HepG2 (cell line): ENCODE results near the gene KLHL18. TPM values are rescaled to one million over a fixed set of nuclear protein-coding genes. Genes with fewer than 3 reads are reported as not detected.

Experiments
- ATAC-seq: fragments of 200-7000 bp; cut with Tn5 transposase; 3 replicates; pipeline ENCODE4 v1.9.1; 2020; ENCODE audit warnings: mild to moderate bottlenecking, moderate library complexity
- BruUV-seq: library from RNA; stranded (reverse); fragments of 400-500 nt; replicated peaks from 2 replicates; lab custom pipeline; 2021; lab: Mats Ljungman, UMichigan
- CTCF ChIA-PET: fragments of 300-600 bp; formaldehyde crosslinking; extraction: SDS; loops from one replicate; lab custom pipeline; 2021; ENCODE audit warnings: low total read pairs, inconsistent platforms, low intra/inter-chr PET ratio; lab: Yijun Ruan, JAX
- POLR2A ChIA-PET: fragments of 350-600 bp; sonication (Branson Sonifier 250); formaldehyde crosslinking; loops from one replicate; lab custom pipeline; 2020; ENCODE audit warnings: antibody characterized with exemption, inconsistent platforms; lab: Yijun Ruan, JAX
- DNase-seq: peaks from one replicate; pipeline ENCODE4 v3.0.0-alpha.2; 2015; ENCODE audit warnings: low spot score
- FAIRE-seq: peaks from 3 replicates; lab custom pipeline; 2011; peaks lifted over from hg19 to GRCh38; lab: Jason Lieb, UNC
- H2AFZ ChIP-seq: one replicate; pipeline ENCODE4 v1.6.1; 2011; ENCODE audit warnings: low read length, inconsistent platforms
- H3K27ac ChIP-seq: fragments of 300-600 bp; 3 replicates; pipeline ENCODE4 v1.8.0; 2011; ENCODE audit warnings: mixed run types, mild to moderate bottlenecking, mixed read lengths, low read length, inconsistent platforms; ENCODE audit not compliant: insufficient read depth; ENCODE audit errors: extremely low read length
- H3K27me3 ChIP-seq, 2 experiments: fragments of 200-600 bp in 1 of 2; 2 replicates in 1 of 2; 3 replicates in 1 of 2; pipeline versions ENCODE4 v1.6.0 to v1.8.0; 2011; ENCODE audit warnings: low read length in 2 of 2, mild to moderate bottlenecking in 2 of 2, moderate library complexity in 2 of 2, inconsistent platforms in 1 of 2; ENCODE audit not compliant: insufficient read depth in 2 of 2, control insufficient read depth in 1 of 2
- H3K36me3 ChIP-seq, 2 experiments: fragments of 200-600 bp in 1 of 2; replicated peaks in 1 of 2; 2 replicates in 1 of 2; 3 replicates in 1 of 2; pipeline versions ENCODE4 v1.5.1 to v1.8.0; 2011; ENCODE audit warnings: low read length in 2 of 2, inconsistent platforms in 1 of 2; ENCODE audit not compliant: insufficient read depth in 2 of 2, control insufficient read depth in 1 of 2
- H3K4me1 ChIP-seq: 2 replicates; pipeline ENCODE4 v1.5.1; 2012; ENCODE audit warnings: low read length, inconsistent platforms; ENCODE audit not compliant: insufficient read depth
- H3K4me2 ChIP-seq: 2 replicates; pipeline ENCODE4 v1.6.0; 2011; ENCODE audit warnings: low read depth, low read length, inconsistent platforms
- H3K4me3 ChIP-seq, 3 experiments: fragments of 200-600 bp in 1 of 3; sonication (generic), shearing (Covaris generic) in 1 of 3; replicated peaks in 1 of 3; 2 replicates each; pipeline ENCODE4 v1.5.1; 2011 to 2016; ENCODE audit warnings: low read length in 3 of 3, inconsistent platforms in 2 of 3, low read depth in 2 of 3, mild to moderate bottlenecking in 2 of 3, control low read depth in 1 of 3, mixed read lengths in 1 of 3; ENCODE audit not compliant: insufficient read depth in 1 of 3
- H3K79me2 ChIP-seq: one replicate; pipeline ENCODE4 v1.6.1; 2011; ENCODE audit warnings: low read length, inconsistent platforms; ENCODE audit not compliant: insufficient read depth
- H3K9ac ChIP-seq: 2 replicates; pipeline ENCODE4 v1.6.0; 2011; ENCODE audit warnings: mild to moderate bottlenecking, low read depth, low read length, inconsistent platforms; ENCODE audit not compliant: insufficient read depth
- H3K9me3 ChIP-seq: 2 replicates; pipeline ENCODE4 v1.5.1; 2012; ENCODE audit warnings: mild to moderate bottlenecking, low read length
- H4K20me1 ChIP-seq: 2 replicates; pipeline ENCODE4 v1.6.0; 2011; ENCODE audit warnings: inconsistent platforms, mild to moderate bottlenecking, low read length, moderate library complexity; ENCODE audit not compliant: insufficient read depth
- NR2F2 ChIP-seq: IDR thresholded peaks from 2 replicates; pipeline ENCODE4 v1.6.1; 2012; ENCODE audit warnings: low read depth, inconsistent platforms, borderline replicate concordance
- ZC3H4 ChIP-seq: sonication (generic); formaldehyde crosslinking; IDR thresholded peaks from 2 replicates; pipeline ENCODE4 v1.4.0; 2020; ENCODE audit warnings: missing genetic modification reagents, borderline replicate concordance
- ZFX ChIP-seq: sonication (generic); formaldehyde crosslinking; IDR thresholded peaks from 2 replicates; pipeline ENCODE4 v1.4.0; 2020; ENCODE audit warnings: mild to moderate bottlenecking, low read depth, missing genetic modification reagents, moderate library complexity
- ZNF496 ChIP-seq: sonication (generic); formaldehyde crosslinking; IDR thresholded peaks from 2 replicates; pipeline ENCODE4 v1.8.1; 2023; ENCODE audit warnings: mild to moderate bottlenecking, moderate library complexity, missing genetic modification reagents; ENCODE audit not compliant: insufficient replicate concordance
- ZNF609 ChIP-seq: sonication (generic); formaldehyde crosslinking; IDR thresholded peaks from 2 replicates; pipeline ENCODE4 v1.4.0; 2020; ENCODE audit warnings: mild to moderate bottlenecking, missing genetic modification reagents, borderline replicate concordance
- ZNF768 ChIP-seq: sonication (generic); formaldehyde crosslinking; IDR thresholded peaks from 2 replicates; pipeline ENCODE4 v1.4.0; 2020; ENCODE audit warnings: missing genetic modification reagents
- WGBS: methylation state at CpG from one replicate; pipeline ENCODE4 v1.1.6; 2017; ENCODE audit warnings: low lambda C conversion rate; 5-methylcytosine and 5-hydroxymethylcytosine counted together
- in situ Hi-C: cut with HindIII; loops from 2 replicates; pipeline ENCODE4 v1.10.0; 2017; ENCODE audit warnings: low pct_unique_long_range_greater_than_20kb; ENCODE audit not compliant: extremely low pct_ligation_motif_present
- intact Hi-C: fragments of 100-400 bp; cut with micrococcal nuclease; formaldehyde crosslinking; loops from one replicate; pipeline ENCODE4 v1.10.0; 2022; ENCODE audit not compliant: unreplicated experiment
- polyA plus RNA-seq, 8 experiments: library from polyadenylated mRNA; depleted of rRNA in 3 of 8; stranded (reverse) in 7 of 8; unstranded in 1 of 8; fragments of >200 nt; fragmentation: Illumina TruSeq in 4 of 8; extraction: Trizol in 4 of 8; gene quantifications; 2 replicates each; pipeline versions ENCODE4 v1.2.1 to v1.2.3, GENCODE V29; 2011 to 2016; ENCODE audit warnings: low read depth in 4 of 8, missing spikeins in 1 of 8, mixed read lengths in 1 of 8; ENCODE audit not compliant: insufficient read depth in 1 of 8
- total RNA-seq, 5 experiments: library from RNA; depleted of rRNA; stranded (reverse); fragments of >200 nt; fragmentation: Illumina TruSeq; extraction: Trizol; gene quantifications; 2 replicates each; pipeline ENCODE4 v1.2.3, GENCODE V29; 2016; ENCODE audit warnings: low read depth in 1 of 5

Gene KLHL18
- total and polyA plus RNA-seq, 2 of the 13 experiments (the other 11 are each of a cell fraction or from before 2014, with no cell fraction given): 17.5 to 18.8 TPM

- Histone ChIP-seq H3K4me3 (no peak overlapping the region), H3K9me3 (no peaks in the 10 kb centered on the region), H4K20me1 (no peaks in the 10 kb centered on the region), H3K27me3 (no peaks in the 10 kb centered on the region; a peak in 2 of 5 replicates), H3K4me1 (peaks cover 11% of the 10 kb centered on the region), H2AFZ (no peak overlapping the region), H3K36me3 (no peaks in the 10 kb centered on the region), H3K4me2 (no peak overlapping the region), H3K9ac (no peak overlapping the region), H3K27ac (no peak overlapping the region), H3K79me2 (no peaks in the 10 kb centered on the region)
- WGBS: 78% methylated on average over 3 of the region's 4 CpGs
- BruUV-seq: no TSS peak
- no peak for ATAC-seq
- DNase-seq: no peak
- ChIA-PET CTCF (no interaction called here), POLR2A (interaction anchor here (0.6 kb wide), 1 partner anchor 22 kb away, joined by 3 read pairs; the partner anchor contains the start of genes KIF9 and KLHL18)
- in situ Hi-C loops (no loop called here), intact Hi-C loops (no loop called here)
- TF ChIP-seq ZNF768: peak; percentile 47; the same call in 1 of the 2 replicates
- TF ChIP-seq ZNF609 (CRISPR knock-in tag): no peak
- FAIRE-seq: no peak
Measured at GRCh38 chr3:47260605-47261004, 22.1 kb upstream of the KLHL18 start.

DNA sequence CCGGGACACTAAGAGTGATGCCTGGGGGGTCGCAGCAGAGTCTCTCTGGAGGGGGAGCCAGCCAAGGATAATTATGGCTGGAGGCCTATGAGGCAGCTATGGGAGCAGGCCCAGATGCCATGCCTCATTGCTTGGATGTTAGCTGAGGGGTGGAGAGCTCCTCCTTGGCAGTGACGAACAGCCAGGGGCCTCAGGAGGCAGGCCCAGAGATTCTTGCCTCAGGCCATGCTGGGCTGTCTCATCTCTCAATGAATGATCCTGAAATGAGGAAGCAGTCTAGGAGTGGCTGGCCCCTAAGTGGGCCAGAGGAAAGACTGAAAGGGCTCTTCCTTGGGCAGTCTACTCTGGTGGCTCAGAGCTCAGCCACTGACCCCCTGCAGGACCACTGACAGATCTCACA lies 21.4 kb upstream of the KLHL18 start:
- no peak for ATAC-seq
- POLR2A ChIA-PET: interaction anchor here (0.6 kb wide), 1 partner anchor 22 kb away, joined by 3 read pairs; the partner anchor contains the start of genes KIF9 and KLHL18
- no peak for FAIRE-seq

More for the DNA sequence above, 21.4 kb upstream of the KLHL18 start:
- no peaks in the 10 kb centered on the region; a peak in 2 of 5 replicates for H3K27me3 ChIP-seq
- H3K4me3 ChIP-seq: no peak overlapping the region
- no peaks in the 10 kb centered on the region for H4K20me1 ChIP-seq
- intact Hi-C loops: no loop called here
- peaks cover 17% of the 10 kb centered on the region for H3K4me1 ChIP-seq
- TF ChIP-seq ZC3H4: no peak
- no peak for TF ChIP-seq NR2F2
- no peak for TF ChIP-seq ZNF496
- no peak for TF ChIP-seq ZFX (CRISPR knock-in tag)
- CTCF ChIA-PET: no interaction called here
- no peaks in the 10 kb centered on the region for H3K36me3 ChIP-seq
- H3K4me2 ChIP-seq: no peak overlapping the region
- H3K9ac ChIP-seq: no peak overlapping the region
- no peaks in the 10 kb centered on the region for H3K9me3 ChIP-seq
- DNase-seq: no peak
- H3K27ac ChIP-seq: no peak overlapping the region
- no TSS peak for BruUV-seq
- WGBS: 50% methylated on average over 2 of the region's 3 CpGs
- no peak overlapping the region for H2AFZ ChIP-seq
- in situ Hi-C loops: no loop called here
- no peaks in the 10 kb centered on the region for H3K79me2 ChIP-seq
